22Rv1 (cell line): ENCODE measurements around the gene AGBL3.

Experiments used
- ZFX ChIP-seq: fragments of 450-650 bp; IDR thresholded peaks from 2 replicates; pipeline ENCODE4 v1.6.1; 2017; ENCODE audit warnings: antibody characterized with exemption, borderline replicate concordance
- TF ChIP-seq, protein P1 (sequence below): fragments of 450-650 bp; IDR thresholded peaks from 2 replicates; pipeline ENCODE4 v1.5.1; 2017; ENCODE audit warnings: mild to moderate bottlenecking

DNA sequence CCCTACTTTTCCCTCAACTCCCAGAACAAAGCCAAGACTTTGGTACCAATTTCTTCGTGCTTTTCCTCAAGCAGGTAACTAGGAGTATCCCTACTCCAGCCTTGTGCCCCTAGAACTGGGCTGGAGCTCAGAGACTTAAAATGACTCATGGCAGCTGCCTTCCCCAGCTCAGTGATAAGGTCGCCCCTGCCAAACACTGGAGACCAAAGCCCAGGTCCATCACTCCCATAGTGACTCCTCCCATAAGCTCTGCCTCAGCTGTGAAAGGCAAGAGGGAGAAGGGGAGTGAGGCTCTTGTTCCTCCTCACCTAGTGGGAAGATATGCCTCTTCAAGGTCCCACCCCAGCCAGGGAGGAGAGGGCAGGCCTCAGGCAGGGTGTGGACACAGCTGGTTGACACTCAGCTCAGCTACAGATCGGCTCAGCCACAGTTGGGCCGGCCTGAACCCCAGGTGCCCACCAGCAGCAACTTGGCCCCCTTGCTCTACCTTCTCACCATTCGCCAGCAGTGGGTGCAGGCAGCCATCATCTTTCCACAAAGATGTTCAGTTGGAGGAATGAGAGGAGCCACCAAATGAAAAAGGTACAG is 198.0 kb downstream of the AGBL3 start:
- TF ChIP-seq, protein P1, sequence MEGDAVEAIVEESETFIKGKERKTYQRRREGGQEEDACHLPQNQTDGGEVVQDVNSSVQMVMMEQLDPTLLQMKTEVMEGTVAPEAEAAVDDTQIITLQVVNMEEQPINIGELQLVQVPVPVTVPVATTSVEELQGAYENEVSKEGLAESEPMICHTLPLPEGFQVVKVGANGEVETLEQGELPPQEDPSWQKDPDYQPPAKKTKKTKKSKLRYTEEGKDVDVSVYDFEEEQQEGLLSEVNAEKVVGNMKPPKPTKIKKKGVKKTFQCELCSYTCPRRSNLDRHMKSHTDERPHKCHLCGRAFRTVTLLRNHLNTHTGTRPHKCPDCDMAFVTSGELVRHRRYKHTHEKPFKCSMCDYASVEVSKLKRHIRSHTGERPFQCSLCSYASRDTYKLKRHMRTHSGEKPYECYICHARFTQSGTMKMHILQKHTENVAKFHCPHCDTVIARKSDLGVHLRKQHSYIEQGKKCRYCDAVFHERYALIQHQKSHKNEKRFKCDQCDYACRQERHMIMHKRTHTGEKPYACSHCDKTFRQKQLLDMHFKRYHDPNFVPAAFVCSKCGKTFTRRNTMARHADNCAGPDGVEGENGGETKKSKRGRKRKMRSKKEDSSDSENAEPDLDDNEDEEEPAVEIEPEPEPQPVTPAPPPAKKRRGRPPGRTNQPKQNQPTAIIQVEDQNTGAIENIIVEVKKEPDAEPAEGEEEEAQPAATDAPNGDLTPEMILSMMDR = no peak
- TF ChIP-seq ZFX = no peak
